ENCODE results near the gene MED25. TPM values are rescaled to one million over a fixed set of nuclear protein-coding genes. Genes with fewer than 3 reads are reported as not detected.

MED25 gene
- total and polyA plus RNA-seq, 9 of the 15 experiments (the other 6 are each of a cell fraction or from before 2014, with no cell fraction given): 4.1 to 93.9 (median 19.3) TPM

DNA sequence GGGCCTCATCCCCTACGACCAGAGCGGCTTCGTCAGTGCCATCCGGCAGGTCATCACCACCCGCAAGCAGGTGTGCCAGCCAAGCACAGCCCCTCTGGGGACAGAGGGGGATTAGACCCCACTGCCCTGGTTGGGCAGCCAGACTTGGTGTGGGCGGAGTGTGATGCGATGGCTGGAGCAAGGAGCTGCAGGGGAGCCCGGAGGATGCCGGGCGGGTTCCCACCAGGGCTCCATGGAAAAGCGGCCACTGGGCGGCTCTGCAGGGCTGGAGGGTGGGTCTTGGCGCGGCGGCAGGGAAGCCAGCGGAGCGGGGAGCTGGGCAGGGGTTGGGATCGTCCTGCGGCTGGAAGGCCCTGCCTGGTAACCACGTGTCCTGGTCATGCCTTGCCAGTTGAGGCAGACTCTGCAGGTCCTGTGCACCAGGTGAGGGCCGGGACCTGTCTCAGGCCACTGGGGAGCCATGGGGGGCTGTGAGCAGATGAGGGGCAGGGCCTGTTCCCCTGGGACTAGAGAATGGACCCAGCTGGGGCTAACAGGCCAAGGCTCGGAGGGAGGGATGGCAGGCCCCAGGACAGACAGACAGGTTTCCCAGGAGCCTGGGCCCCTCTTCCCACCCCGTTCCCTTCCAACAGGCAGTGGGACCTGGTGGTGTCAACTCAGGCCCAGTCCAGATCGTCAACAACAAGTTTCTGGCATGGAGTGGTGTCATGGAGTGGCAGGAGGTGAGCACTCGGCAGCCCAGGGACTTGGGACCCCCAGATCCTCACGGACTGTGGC, 39.2 kb downstream of the MED25 start:
- DNase-seq (ENCODE audit: extremely low read depth in 1 of 4, low spot score in 3 of 4) (no peak), ATAC-seq (0 out of 3 replicates have a peak, but pooled peaks have one; percentile 1), FAIRE-seq (no peak)
- POLR2A ChIA-PET: interaction anchor here (0.9 to 1.8 kb wide), 4 partner anchors 8 to 19 kb away, joined by 3 to 7 read pairs (median 4); no protein-coding TSS in a partner anchor
- peaks cover 6% of the 10 kb centered on the region for H3K9me1 ChIP-seq (ENCODE audit: control insufficient read depth, insufficient read depth, low read length)
- no peak overlapping the region for H3K27ac ChIP-seq (ENCODE audit: extremely low read depth, low read depth, low read length)
- H4K20me1 ChIP-seq (replicated peaks; ENCODE audit: control insufficient read depth, insufficient read depth, low read length): peaks cover 23% of the 10 kb centered on the region
- CTCF ChIA-PET (ENCODE audit: low intra/inter-chr PET ratio): no interaction called here
- WGBS (ENCODE audit: insufficient coverage, low coverage, missing lambda C conversion rate): 92% methylated on average over 25 of the region's 26 CpGs
- H3K36me3 ChIP-seq (ENCODE audit: control insufficient read depth, insufficient read depth, low read length): peaks cover 90% of the 10 kb centered on the region
- peak overlapping the region in 1 of 2 experiments; percentile 24; a peak in 1 of 4 replicates for H3K9ac ChIP-seq (ENCODE audit: insufficient read depth in 1 of 2, low read depth in 2 of 2, low read length in 2 of 2)
- H2AFZ ChIP-seq (ENCODE audit: low read depth, low read length): no peak overlapping the region
- no peak overlapping the region for H3K4me2 ChIP-seq (ENCODE audit: insufficient read depth, low read length)
- H3K79me2 ChIP-seq (ENCODE audit: control insufficient read depth, insufficient read depth, low read length): peaks cover 25% of the 10 kb centered on the region
- no peaks in the 10 kb centered on the region for H3K27me3 ChIP-seq (ENCODE audit: control insufficient read depth in 2 of 2, insufficient read depth in 2 of 2, low read length in 2 of 2)
- peaks cover 7 to 83% of the 10 kb centered on the region in 2 experiments for H3K4me1 ChIP-seq (replicated peaks in 1 of 2; ENCODE audit: control insufficient read depth in 2 of 2, insufficient read depth in 2 of 2, low read length in 2 of 2)
- no TSS peak for BruUV-seq (replicated peaks)
- intact Hi-C loops (cut with micrococcal nuclease) (no loop called here), in situ Hi-C loops (cut with MboI) (no loop called here)
- no peaks in the 10 kb centered on the region for H3K9me3 ChIP-seq (replicated peaks; ENCODE audit: control insufficient read depth, insufficient read depth, low read depth, low read length)
- H3K4me3 ChIP-seq: no peak overlapping the region
- TF ChIP-seq TEAD1 (CRISPR knock-in tag; IDR thresholded peaks at IDR 0.05): no peak
- no peak for TF ChIP-seq ZNF75A (CRISPR knock-in tag; IDR thresholded peaks at IDR 0.05)
- TF ChIP-seq ZKSCAN3 (CRISPR knock-in tag; IDR thresholded peaks at IDR 0.05): no peak
- TF ChIP-seq RCOR1 (IDR thresholded peaks at IDR 0.05; ENCODE audit: borderline replicate concordance in 1 of 2, low read depth in 2 of 2, low read length in 2 of 2): no peak
- no peak for TF ChIP-seq ZNF197 (CRISPR knock-in tag; IDR thresholded peaks at IDR 0.05; ENCODE audit: low read depth)
- TF ChIP-seq, protein P1, sequence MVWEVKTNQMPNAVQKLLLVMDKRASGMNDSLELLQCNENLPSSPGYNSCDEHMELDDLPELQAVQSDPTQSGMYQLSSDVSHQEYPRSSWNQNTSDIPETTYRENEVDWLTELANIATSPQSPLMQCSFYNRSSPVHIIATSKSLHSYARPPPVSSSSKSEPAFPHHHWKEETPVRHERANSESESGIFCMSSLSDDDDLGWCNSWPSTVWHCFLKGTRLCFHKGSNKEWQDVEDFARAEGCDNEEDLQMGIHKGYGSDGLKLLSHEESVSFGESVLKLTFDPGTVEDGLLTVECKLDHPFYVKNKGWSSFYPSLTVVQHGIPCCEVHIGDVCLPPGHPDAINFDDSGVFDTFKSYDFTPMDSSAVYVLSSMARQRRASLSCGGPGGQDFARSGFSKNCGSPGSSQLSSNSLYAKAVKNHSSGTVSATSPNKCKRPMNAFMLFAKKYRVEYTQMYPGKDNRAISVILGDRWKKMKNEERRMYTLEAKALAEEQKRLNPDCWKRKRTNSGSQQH (CRISPR knock-in tag; IDR thresholded peaks at IDR 0.05): no peak
- no peak for TF ChIP-seq MECOM (CRISPR knock-in tag; IDR thresholded peaks at IDR 0.05)
- TF ChIP-seq MAFF (IDR thresholded peaks at IDR 0.05; ENCODE audit: low read length): no peak
- TF ChIP-seq, protein P2, sequence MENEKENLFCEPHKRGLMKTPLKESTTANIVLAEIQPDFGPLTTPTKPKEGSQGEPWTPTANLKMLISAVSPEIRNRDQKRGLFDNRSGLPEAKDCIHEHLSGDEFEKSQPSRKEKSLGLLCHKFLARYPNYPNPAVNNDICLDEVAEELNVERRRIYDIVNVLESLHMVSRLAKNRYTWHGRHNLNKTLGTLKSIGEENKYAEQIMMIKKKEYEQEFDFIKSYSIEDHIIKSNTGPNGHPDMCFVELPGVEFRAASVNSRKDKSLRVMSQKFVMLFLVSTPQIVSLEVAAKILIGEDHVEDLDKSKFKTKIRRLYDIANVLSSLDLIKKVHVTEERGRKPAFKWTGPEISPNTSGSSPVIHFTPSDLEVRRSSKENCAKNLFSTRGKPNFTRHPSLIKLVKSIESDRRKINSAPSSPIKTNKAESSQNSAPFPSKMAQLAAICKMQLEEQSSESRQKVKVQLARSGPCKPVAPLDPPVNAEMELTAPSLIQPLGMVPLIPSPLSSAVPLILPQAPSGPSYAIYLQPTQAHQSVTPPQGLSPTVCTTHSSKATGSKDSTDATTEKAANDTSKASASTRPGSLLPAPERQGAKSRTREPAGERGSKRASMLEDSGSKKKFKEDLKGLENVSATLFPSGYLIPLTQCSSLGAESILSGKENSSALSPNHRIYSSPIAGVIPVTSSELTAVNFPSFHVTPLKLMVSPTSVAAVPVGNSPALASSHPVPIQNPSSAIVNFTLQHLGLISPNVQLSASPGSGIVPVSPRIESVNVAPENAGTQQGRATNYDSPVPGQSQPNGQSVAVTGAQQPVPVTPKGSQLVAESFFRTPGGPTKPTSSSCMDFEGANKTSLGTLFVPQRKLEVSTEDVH (IDR thresholded peaks at IDR 0.05; ENCODE audit: low read depth, partially characterized antibody): no peak
- TF ChIP-seq, protein P3, sequence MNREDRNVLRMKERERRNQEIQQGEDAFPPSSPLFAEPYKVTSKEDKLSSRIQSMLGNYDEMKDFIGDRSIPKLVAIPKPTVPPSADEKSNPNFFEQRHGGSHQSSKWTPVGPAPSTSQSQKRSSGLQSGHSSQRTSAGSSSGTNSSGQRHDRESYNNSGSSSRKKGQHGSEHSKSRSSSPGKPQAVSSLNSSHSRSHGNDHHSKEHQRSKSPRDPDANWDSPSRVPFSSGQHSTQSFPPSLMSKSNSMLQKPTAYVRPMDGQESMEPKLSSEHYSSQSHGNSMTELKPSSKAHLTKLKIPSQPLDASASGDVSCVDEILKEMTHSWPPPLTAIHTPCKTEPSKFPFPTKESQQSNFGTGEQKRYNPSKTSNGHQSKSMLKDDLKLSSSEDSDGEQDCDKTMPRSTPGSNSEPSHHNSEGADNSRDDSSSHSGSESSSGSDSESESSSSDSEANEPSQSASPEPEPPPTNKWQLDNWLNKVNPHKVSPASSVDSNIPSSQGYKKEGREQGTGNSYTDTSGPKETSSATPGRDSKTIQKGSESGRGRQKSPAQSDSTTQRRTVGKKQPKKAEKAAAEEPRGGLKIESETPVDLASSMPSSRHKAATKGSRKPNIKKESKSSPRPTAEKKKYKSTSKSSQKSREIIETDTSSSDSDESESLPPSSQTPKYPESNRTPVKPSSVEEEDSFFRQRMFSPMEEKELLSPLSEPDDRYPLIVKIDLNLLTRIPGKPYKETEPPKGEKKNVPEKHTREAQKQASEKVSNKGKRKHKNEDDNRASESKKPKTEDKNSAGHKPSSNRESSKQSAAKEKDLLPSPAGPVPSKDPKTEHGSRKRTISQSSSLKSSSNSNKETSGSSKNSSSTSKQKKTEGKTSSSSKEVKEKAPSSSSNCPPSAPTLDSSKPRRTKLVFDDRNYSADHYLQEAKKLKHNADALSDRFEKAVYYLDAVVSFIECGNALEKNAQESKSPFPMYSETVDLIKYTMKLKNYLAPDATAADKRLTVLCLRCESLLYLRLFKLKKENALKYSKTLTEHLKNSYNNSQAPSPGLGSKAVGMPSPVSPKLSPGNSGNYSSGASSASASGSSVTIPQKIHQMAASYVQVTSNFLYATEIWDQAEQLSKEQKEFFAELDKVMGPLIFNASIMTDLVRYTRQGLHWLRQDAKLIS (CRISPR knock-in tag; IDR thresholded peaks at IDR 0.05): no peak
- TF ChIP-seq, protein P4, sequence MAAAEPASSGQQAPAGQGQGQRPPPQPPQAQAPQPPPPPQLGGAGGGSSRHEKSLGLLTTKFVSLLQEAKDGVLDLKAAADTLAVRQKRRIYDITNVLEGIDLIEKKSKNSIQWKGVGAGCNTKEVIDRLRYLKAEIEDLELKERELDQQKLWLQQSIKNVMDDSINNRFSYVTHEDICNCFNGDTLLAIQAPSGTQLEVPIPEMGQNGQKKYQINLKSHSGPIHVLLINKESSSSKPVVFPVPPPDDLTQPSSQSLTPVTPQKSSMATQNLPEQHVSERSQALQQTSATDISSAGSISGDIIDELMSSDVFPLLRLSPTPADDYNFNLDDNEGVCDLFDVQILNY (CRISPR knock-in tag; IDR thresholded peaks at IDR 0.05): no peak

Measured in K562 (cell line).